GM10248 (cell line): ENCODE results near the gene ZNFX1.

Experiments
- CTCF ChIA-PET: fragments of 300-600 bp; sonication (Branson Sonifier 250); formaldehyde crosslinking; extraction: SDS; loops from one replicate; lab custom pipeline; 2021; ENCODE audit warnings: antibody characterized with exemption; lab: Yijun Ruan, JAX
- POLR2A ChIA-PET: fragments of 350-650 bp; sonication (Branson Sonifier 250); formaldehyde crosslinking; extraction: SDS; loops from one replicate; lab custom pipeline; 2020; ENCODE audit warnings: antibody characterized with exemption; lab: Yijun Ruan, JAX
- DNase-seq: peaks from one replicate; pipeline ENCODE4 v3.0.0; 2012; ENCODE audit errors: extremely low spot score
- CTCF ChIP-seq: IDR thresholded peaks from 2 replicates; pipeline ENCODE4 v1.5.1; 2012; ENCODE audit warnings: mild to moderate bottlenecking, low read depth; ENCODE audit errors: extremely low read depth, missing control alignments, control extremely low read depth

Gene ZNFX1

DNA sequence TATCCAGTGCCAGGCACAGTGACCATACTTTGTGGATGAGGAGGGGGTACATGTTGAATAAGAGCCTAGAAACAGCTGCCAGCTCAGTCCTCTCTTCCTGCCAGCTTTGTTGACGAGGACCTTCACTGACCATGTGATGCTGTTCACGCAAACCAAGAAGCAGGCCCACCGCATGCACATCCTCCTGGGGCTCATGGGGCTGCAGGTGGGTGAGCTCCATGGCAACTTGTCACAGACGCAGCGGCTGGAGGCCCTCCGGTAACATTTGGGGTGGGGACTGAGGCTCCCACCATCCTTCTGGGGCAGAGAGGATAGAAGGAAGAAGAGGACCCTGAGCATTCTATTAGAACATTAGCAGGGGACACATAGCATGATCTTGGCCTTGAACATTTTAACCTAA is 43.0 kb downstream of the ZNFX1 start:
- no peak for TF ChIP-seq CTCF
- ChIA-PET CTCF (interaction anchor here (2.2 kb wide), 1 partner anchor 12 kb away, joined by 5 read pairs; no protein-coding TSS in a partner anchor), POLR2A (no interaction called here)
- no peak for DNase-seq

GRCh38 chr20:49233226-49233625 is 44.6 kb downstream of the ZNFX1 start:
- ChIA-PET CTCF (interaction anchor here (0.6 to 2.2 kb wide), 5 partner anchors 10 to 20 kb away, joined by 3 to 5 read pairs (median 4); no protein-coding TSS in a partner anchor), POLR2A (interaction anchor here (0.6 to 0.7 kb wide), 2 partner anchors 14 to 1390 kb away, joined by 3 to 8 read pairs; partner anchors contain the start of gene DDX27)
- no peak for TF ChIP-seq CTCF
- DNase-seq: no peak

DNA sequence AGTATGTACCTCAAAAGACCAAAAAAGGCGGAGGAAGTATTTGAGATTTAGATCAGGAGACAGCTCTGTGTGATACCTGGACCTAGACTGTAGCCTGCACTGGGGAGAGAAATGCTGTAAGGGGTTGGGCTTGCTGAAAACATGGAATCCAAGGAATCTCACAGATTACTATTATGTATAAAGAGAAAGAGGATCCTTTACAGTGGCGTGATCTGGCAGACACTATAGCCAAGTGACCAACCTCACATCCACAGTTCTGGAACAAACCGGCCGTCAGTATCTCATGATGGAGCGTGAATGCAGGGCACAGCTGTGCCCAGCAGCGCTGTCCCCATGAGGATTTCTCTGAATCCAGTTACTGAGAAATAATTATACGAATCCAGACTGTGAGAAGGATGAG is 46.4 kb downstream of the ZNFX1 start:
- CTCF ChIA-PET: interaction anchor here (0.7 to 1.3 kb wide), 3 partner anchors 11 to 15 kb away, joined by 3 to 4 read pairs (median 3); no protein-coding TSS in a partner anchor
- DNase-seq: no peak
- no peak for TF ChIP-seq CTCF
- POLR2A ChIA-PET: no interaction called here

- CTCF ChIA-PET: interaction anchor here (0.7 to 2.1 kb wide), 3 partner anchors 12 to 15 kb away, joined by 3 to 11 read pairs (median 3); no protein-coding TSS in a partner anchor
- TF ChIP-seq CTCF: no peak
- POLR2A ChIA-PET: no interaction called here
- no peak for DNase-seq
Measured at GRCh38 chr20:49230561-49231133, 47.2 kb downstream of the ZNFX1 start.

- POLR2A ChIA-PET: no interaction called here
- no peak for DNase-seq
- CTCF ChIA-PET: interaction anchor here (1.1 to 2.1 kb wide), 2 partner anchors 13 to 15 kb away, joined by 3 to 11 read pairs; no protein-coding TSS in a partner anchor
- no peak for TF ChIP-seq CTCF
Measured at GRCh38 chr20:49230021-49230420, 47.8 kb downstream of the ZNFX1 start.

DNA sequence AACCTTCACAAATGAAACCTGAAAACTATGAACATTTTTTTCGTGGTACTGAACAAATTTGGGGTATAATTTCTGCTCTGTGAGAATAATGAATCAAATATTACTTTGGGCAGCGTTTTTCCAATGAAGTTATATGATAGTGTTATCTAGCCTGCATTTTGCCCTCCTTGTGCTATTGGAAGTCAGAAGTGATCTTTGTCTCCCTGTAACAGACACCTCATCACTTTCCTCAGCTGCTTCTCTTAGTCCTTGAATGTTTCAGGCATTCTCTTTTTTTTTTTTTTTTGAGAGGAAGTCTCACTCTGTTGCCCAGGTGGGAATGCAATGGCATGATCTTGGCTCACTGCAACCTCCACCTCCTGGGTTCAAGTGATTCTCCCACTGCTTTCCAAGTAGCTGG is 48.5 kb downstream of the ZNFX1 start:
- POLR2A ChIA-PET: interaction anchor here (0.7 kb wide), 1 partner anchor 51 kb away, joined by 5 read pairs; no protein-coding TSS in a partner anchor
- no peak for DNase-seq
- CTCF ChIA-PET: interaction anchor here (2.1 kb wide), 1 partner anchor 13 kb away, joined by 11 read pairs; no protein-coding TSS in a partner anchor
- TF ChIP-seq CTCF: no peak
